IPS DF 4.7 (cell line): Measurements from ENCODE around the gene OSBPL2.

Experiments
- DNase-seq: peaks from one replicate; pipeline ENCODE4 v3.0.0-alpha.2; 2013; ENCODE audit warnings: low spot score; ENCODE audit errors: extremely low read depth

The OSBPL2 gene

DNA sequence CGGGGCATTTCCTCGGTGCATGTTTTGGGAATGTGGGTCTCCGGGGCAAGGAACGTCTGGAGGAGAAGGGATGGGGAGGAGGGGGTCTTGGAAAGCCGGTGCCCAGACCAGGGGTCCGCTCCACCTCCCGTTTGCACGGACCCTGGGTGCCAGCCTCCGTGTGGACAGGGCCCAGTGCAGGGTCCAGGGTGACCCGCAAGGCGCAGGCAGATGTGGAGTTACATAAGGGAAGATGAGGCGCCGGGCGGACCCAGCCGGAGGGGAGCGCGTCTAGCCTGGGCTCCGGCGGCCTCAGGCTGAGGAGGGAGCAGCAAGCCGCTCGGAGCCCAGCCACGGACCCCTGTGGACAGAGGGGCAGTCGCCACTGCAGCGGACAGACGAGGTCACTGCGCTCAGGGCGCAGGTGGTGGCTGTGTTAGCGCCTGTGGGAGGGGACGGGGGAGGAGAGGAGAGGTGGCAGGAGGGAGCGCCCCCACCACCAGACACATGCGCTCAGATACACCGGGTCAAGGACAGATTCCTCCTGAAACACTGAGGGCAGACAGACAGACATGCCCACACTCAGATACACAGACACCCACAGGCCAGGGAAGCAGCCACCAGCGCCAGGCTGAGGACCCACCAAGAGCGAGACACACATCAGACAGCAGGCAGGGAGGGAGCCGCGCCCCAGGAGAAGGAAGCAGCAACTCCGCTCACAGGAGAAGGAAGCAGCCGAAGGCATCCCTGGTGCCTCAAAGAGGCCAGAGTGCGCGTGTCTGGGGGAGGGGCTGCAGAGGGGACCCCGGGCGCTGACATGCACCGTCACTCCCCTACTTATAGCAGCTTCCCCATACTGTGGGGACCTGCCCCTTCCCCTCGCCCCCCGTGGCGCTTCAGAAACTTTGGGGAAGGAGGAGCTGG, 17.4 kb upstream of the OSBPL2 start:
- no peak for DNase-seq

DNA sequence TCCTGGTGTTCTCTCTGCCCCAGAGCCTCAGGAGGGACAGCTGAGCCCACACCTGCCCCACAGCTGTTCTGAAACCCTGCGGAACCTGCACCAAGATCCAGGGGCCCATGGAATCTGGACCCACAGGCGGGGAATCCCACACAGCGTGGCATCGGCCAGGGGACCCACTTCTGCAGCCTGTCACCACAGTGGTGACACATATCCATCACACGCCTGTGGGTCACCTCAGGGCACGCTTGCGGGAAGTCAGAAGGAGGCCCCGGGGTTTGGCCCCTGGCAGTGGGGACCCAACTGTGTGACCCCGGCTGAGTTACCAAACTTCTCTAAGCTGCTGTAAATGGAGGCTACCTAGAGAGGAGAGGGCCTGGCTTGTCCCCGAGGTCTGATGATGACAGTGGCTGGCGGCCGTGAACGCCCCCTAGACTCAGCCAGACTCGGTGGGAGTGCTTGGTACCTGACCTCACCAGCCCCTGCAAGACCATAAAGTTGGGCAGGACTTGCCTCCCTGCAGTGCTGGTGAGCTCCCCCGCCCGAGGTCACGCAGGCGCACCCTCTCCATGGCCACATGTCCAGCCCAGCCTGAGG, 16.0 kb upstream of the OSBPL2 start:
- no peak for DNase-seq

DNA sequence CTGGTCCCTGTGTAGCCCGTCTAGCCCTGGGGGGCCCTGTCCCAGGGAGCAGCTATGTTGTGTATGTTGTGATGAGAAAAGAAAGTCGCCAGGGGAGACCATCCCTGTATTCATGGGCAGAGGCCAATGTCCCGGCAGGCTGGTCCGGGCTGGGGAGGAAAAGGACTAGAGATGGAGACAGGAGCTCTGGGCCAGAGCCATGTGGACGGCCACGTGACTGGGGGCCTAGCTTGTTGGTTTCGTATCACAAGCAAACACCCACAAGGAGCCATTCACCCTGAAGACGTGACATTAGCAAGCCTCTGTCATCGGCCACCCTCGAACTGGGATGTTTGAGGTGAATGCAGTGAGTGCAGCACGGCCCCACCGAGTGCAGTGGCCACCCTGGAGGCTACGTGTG, 15.3 kb upstream of the OSBPL2 start:
- DNase-seq: no peak

DNA sequence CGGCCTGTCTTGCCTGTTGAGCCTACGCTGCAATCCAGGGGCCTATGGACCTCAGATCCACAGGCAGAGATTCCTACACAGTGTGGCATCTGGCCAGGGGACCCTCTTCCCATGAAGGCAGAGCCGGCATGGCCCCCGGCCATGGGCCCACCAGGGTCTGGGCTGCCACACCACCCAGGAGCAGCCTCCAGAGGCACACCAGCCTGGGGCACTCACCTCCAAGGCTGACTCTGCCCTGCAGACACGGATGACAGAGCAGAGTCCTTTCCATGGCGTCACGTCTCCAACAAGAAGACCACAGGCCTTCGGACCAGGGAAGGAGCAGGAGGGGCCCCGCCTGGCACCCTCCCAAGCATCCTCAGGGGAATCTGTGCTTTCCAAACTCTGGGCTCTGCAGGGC, 14.8 kb upstream of the OSBPL2 start:
- no peak for DNase-seq

DNA sequence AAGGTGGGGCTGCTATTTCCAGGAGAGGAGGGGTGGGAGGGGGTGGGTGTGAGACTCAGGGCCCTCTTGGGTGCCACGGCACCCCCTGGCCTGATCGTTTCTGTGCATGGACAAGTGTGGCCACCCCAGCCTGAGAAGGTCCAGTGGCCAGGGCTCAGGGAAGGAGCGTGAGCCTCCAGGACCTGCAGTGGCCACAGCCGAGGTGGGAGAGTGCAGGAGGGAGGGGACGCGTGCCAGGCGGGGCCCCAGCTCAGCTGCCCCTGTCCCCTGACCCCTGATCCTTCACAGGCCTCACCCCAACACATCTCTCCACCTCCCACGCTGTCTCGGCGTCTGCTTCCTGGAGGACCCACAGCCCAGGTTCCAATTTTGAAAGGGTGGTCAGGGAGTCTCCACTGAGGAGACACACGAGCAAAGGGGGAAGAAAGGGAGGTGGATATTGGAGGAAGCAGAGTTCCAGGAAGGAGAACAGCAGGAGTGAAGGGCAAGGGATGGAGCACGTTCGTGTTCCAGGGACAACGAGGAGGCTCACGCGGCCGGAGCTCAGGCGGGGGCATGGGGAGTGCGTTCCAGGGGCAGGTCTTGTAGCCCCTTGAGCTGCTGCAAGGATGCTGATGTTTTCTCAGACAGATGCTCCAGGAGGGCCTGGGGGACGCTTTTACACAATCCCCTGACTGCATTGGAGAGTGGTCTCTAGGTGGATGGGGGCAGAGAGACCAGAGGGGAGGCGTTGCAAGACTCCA, 14.0 kb upstream of the OSBPL2 start:
- no peak for DNase-seq

DNA sequence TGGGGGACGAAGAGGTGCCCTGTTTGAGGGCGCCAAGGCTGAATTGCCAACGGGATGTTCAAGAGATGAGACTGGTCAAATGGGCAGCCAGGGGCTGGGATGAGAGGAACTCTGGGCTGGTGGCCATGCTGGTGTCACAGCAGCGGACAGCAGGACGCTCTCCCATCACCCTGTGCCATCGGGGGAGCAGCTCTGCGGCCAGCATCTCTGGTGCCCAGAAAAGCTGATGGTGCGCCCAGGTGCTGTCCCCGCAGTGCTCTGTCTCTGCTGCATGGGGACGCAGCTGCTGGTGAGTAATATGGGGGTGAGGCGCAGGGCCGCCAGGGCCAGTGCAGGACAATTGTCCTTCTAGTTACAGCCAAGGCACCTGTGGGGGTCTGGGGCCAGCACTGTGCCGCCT, 13.3 kb upstream of the OSBPL2 start:
- DNase-seq: no peak

DNA sequence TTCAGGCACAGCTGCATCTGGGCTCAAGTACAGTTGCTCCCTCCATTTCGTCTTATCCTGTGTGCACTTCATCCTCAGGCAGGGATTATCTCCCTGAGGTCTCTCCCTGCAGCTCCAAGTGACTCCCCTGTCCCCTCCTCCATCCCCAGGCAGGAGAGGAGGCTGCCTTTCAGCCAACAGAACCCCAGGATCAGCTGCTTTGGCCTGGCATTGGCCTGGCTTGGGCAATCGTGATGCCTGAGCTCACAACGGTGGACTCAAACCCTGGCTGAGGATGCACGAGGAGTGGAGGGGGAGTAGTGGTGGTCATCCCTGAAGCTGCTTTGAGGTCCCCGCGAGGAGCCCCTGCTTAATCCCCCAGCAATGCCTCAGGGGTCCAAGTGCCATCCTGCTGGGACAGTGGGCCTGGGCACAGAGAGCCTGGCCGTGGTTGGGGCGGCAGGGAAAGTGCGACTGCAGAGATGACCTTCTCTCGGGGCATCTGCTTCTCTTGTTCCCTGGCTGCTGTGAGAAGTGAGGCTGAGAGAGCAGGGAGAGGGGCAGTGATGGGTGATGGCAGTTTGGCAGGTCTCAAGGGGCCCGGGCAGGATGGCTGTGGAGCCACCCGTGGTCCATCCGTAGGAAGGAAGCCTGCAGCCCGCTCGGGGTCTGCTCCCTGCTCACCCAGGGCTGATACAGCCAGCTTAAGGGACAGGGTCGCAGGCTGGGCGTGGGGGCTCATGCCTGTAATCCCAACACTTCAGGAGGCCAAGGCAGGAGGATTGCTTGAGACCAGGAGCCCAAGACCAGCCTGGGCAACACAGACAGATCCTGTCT, 12.3 kb upstream of the OSBPL2 start:
- no peak for DNase-seq

DNA sequence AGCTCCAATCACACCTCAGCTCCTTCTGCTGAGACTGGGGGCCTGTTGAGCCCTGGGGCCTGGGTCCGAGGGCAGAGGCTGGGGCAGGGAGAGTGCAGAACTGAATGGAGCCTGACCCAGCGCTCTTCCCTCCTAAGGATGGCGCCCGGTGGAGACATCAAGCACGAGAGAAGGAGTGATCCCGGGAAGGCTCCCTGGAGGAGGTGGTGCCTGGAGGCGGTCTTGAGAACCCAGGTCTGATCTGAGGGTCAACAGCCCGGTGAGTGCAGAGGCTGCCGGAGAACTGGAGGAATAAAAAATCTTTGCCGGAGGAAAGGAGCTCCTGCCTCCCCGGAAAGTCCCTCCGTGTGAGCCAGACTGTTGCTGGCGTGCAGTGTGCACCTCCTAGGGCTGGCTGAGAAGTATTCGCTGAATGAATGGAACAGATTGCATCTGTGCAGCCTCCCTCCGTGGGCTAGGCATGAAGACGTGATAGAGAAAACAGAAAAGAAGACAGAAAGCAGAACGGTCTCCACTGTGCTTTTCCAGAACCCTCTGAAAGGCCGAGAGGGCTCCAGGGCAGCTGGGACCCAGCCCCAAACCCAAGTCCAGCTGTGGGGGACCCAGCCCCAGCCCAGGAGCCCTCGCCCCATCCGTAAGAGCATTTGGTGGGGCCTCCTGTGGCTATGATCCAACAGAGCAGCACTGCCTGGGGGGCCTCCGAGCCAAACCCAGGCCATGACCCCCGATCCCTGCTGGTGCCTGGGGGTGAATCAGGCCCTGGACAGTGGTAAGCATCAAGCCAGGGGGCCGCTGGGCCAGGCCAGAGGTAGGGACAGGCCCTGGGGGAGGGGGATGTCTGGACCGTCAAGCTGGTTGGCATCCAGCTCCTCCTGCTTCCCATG, 11.4 kb upstream of the OSBPL2 start:
- DNase-seq: no peak

DNA sequence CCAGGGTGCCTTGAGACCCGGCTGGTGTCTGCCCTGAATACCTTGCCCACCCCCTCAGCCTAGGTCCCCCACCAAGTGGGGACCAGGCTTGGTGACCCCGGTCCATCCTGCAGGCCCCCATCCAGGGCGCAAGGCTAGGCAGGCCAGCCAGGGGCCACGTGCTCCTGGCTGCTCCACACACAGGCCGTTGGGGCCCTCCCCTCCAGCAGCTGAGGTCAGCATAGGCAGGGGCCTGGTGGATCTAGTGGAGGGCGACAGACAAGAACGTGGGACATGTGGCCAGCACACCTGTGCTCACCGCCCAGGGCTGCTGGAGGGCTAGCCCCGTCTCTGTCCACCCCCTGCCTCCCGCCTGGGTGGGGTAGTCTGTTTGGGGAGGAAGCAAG, 10.7 kb upstream of the OSBPL2 start:
- no peak for DNase-seq

DNA sequence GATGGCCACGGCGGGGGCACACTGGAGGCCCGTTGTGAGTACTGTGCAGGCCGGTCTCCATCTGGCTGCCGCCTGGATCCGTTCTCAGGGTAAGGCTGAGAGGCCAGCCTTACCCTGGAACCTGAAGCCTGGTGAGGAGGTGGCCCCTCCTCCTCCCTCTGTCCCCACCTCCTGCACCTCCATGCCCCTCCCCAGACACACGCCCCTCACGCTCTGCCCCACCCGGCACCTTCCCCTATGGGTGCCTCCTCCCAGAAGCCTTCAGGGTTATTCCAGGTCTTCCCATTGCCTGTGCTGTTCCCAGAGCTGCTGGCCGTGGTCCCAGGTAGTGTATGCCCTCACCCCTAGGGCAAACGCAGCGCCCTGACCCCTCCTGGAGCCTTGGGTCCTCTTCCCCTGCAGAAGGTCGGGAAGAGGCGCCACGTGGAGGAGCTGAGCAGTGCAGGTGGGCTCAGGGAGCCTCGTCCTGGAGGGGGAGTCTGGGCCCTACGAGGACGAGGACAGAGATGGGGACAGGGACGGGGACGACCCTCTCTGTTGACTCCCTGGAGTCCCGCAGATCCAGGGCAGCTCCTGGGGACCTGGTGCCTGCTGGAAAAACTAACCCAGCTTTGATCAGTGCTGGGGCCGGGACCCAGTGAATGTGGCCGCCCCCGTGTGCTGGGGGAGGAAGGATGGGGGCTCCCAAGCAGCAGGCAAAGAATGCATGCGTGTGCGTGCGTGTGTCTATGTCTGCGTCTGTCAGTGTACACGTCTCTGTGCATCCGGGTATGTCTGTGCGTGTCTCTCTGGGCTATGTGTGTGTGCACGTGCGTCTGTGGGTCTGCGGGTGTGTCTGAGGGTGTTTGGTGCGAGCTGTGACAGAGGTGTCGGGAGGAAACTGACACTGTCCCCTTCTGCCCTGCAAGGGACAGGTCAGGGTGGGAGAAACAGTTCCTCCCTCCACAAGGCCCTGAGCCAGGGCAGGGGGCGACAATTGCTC, 10.1 kb upstream of the OSBPL2 start:
- DNase-seq: no peak

DNA sequence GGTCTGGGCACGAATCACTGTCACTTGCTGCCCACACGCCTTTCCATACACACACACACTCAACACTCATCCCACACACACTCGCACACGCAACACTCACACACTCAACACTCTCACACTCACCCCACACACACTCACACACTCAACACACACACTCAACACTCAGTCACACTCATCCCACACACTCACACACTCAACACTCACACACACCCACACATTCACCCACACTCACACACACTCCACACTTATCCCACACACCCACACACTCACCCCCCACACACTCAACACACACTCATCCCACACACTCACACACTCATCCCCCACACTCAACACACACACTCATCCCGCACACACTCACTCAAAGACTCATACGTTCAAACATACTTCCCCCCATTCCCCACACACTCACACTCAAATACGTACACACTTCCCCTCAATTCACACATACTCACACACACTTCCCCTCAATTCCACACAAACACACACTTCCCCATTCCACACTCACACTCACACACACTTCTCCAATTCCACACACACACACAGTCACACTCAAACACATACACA, 9.3 kb upstream of the OSBPL2 start:
- DNase-seq: no peak

DNA sequence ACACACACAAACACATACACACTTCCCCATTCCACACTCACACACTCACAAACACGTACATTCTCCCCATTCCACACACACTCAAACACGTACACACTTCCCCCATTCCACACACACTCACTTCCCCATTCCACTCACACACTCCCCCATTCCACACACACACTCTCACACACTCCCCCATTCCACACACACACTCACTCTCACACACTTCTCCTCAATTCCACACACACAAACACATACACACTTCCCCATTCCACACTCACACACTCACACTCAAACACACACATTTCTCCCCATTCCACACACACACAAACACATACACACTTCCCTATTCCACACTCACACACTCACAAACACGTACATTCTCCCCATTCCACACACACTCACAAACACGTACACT, 8.7 kb upstream of the OSBPL2 start:
- DNase-seq: no peak

DNA sequence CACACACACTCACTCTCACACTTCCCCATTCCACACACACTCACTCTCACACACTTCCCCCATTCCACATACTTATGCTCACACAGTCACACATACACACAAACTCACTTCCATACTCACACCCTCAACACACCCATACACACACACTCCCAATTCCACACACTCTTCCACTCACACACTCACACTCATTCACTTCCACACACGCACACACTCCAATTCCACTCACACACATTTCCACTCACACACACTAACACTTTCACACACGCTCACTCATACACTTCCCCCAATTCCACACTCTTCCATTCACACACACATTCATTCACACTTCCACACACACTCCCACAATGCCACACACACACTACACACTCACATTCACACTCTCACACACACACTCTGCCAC, 8.0 kb upstream of the OSBPL2 start:
- DNase-seq: no peak

DNA sequence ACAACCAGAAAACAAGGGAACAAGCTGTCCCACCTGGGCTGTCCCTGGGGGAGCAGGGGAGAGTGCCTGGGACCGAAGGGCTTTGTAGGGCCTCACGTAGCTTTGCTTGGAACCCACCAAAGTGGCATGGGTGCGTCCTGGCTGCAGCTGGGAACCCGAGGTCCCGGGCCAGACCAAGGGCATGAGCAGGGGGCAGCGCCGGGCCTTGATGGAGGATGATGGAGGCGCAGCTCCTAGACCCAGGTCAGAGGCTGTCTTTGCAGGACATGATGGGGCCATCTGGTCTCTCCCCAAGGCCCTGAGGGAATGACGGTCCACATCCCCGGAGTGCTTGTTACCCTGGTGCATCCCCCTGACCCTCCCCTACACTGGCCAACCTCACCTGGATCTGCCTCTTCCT, 7.6 kb upstream of the OSBPL2 start:
- DNase-seq: no peak

DNA sequence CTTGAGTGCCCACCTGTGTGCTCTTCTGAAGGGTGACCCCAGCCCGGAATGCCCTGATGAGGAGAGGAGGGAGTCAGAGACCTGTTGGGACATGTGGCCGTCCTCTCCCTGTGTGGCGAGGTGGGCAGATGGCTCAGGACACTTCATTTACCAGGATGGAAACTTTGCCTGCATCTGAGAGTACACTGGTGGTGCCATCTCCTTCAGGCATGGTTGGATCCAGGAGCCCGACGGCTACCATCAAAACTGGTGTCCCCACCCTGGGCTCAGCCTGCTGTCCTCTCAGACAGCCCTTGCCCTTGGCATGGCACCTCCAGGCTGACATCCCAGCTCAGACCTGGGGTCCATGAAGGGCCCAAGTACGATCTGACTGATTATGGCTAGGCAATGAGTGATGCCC, 7.0 kb upstream of the OSBPL2 start:
- no peak for DNase-seq

DNA sequence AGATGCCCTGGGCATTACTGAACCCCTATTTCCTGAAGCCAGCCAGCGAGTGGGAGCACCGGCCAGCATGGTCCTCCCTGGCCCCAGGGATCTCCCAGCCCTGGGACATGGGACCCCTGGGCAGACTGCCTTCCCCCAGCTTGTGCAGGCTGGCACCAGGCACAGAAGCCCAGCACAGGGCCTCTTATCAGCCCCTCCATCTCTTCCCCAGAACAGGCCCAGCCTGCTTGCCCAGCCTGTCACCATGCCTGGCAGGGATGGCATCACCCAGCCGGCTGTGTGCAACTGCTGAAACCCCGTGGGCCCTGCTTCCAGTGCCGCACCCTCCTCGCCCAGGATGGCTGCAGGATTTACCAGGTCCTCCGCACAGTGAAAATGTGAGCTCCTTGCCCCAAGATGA, 6.1 kb upstream of the OSBPL2 start:
- DNase-seq: no peak

DNA sequence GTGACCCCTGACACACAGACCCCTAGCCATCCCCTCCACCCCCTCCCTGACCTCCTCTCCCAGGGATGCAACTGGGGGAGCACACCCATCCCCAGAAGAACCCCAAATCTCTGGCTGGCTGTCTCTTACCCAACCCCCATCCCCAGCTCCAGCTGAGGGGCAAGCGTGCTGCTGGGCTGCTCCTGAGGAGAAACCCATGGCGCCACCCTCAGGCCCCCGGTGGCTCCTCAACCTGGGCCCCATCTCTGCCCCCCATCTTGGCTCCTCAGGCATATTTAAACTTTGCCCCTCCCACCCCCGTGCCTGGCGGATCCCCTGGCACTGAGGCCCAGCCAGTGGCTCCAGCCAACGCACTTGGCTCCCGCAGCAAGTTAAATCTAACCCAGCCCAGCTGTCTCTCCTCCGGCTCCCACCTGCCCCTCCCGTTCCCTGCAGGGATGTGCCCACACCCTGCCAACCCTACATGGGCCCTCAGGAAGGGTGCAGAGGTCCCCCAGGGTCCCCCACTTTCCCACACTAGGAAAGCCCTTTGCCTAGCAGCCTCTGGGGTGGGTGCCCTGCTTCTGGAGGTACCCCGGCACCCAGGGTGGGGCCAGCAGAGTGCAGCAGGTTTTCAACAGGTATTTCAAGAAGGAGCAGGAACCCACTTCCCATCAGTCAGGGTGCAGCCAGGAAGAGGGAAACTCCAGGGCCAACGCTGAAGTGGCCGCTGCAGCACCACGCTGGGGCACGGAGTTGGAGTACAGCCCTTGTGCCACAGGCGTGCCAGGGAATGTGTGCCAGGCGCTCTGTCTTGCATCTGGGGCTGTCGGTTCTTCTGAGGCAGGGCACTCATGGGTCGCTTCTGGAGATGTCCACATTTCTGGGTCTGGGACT, 5.3 kb upstream of the OSBPL2 start:
- no peak for DNase-seq

DNA sequence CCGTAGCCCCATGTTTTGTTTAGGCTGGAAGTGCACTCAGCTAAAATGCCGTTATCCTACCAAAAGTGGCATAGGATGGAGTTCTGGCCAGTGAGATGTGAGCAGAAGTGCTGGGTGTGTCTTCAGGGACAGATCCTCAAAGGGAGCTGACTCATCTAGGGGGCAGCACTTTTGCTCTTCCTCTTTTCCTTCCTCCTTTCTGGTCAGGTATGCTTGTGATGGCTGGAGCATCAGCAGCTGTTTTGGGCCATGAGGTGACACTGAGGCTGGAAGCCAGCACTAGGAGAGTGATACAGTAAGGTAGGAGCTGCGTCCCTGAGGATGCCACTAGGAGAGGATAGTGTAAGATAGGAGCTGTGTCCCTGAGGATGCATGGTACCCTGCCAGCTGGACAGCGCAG, 4.6 kb upstream of the OSBPL2 start:
- DNase-seq: no peak
